Glomerular visceral epithelial cell (primary cell): Measurements from ENCODE around the gene FAM180A.
A peak's percentile ranks its signal among the peaks of the same experiment; 100 is the strongest.

Experiments used
- DNase-seq: peaks from one replicate; pipeline ENCODE4 v3.0.0-alpha.2; 2016; ENCODE audit errors: extremely low spot score

FAM180A gene

GRCh38 chr7:135683609-135684008 lies 65.0 kb downstream of the FAM180A start:
- no peak for DNase-seq

- DNase-seq: peak; percentile 34
Measured at GRCh38 chr7:135682191-135682590, 66.4 kb downstream of the FAM180A start.

- no peak for DNase-seq
Measured at GRCh38 chr7:135681762-135682161, 66.9 kb downstream of the FAM180A start.
